ENCODE measurements around the gene CUZD1.

CUZD1 gene

DNA sequence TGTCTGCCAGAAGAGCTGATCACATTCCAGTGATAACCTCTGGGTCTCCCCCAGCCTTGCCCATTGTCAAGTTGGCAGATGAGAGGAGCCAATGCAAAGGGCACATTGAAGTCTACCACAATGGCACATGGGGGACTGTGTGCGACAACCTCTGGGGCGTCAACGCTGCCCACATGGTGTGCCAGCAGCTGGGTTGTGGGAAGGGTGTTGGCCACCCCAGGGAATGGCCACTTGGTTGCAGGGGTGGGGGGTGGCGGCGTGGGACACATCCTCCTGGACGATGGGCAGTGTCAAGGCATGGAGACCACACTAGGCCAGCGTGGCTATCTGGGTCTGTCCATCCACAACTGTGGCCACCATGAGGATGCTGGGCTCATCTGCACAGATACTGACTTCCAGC, 43.4 kb downstream of the CUZD1 start:
- DNase-seq, result no peak

DNA sequence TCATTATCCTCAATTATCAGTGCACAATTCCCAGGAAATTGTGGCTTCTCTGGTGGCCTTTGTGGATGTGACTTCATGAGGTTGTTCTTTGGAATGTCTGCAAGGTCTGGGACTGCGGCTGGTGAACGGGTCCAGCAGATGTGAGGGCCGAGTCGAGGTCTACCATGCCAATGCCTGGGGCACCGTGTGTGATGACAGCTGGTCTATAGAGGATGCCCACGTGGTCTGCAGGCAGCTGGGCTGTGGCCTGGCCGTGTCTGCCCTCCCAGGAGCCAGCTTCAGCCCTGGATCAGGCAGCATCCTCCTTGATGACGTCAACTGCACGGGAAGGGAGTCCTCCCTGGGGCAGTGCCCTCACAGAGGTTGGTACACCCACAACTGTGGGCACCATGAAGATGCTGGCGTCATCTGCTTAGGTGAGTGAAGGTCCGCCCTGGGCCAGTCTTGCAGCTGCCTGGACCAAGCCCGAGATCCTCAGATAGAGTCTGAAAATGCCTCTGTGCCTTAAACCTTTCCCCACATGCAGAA, 46.9 kb downstream of the CUZD1 start:
- no peak for DNase-seq

DNA sequence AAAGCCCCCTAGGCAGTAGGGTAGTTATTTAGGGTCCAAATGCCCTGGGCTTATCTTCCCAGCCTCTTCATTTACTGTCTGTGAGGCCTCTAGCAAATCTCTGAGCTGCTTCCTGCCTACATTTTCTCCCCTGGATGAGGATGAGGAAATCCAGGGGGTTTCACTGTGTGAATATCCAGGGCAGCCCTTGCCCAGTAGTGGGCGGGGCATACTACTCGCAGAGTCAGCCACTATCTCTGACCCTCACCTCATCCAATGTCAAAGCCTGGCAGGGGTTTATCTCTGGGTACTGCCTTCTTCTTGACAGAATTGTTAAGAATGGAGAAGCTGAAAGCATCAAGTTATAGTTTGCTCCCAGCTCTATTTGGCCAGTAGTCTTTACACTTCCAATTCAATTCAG, 48.9 kb downstream of the CUZD1 start:
- no peak for DNase-seq

DNA sequence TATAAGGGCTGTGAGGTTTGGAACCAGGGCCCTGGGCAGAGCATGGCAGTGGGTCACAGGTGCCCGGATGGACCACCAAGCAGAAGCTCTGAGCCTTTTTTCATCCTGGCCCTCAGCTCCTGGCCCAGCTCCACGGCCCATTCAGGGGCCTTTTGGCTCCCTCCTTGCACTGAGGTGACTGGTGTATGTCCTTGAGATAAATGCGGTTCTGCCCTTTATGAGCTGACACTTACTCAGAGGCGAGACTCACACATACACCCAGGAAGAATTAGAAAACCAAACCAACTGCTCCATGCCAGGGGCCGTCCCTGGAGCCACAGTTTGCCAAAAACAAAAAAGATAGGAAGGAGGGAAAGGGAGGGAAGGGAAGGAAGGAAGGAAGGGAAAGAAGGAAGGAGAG, 49.7 kb downstream of the CUZD1 start:
- no peak for DNase-seq

DNA sequence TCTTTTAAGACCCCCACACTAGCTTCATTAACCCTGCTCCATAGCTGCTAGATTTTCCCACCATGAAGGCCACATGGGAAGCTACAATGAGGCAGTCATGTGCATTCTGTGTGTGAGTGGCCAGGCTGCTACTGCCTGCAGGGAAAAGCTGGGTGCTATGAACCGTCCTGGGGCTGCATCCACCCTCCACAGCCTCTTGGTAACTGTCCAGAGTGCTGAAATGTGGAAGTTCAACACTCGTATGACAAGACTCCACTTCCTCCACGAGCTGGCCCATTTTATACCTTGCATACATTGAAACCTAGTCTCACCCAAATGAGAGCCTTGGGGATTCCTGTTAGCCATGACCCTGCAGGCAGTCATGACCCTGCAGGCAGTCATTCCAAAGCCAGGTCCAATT, 59.4 kb downstream of the CUZD1 start:
- peak; percentile 5 for DNase-seq

DNA sequence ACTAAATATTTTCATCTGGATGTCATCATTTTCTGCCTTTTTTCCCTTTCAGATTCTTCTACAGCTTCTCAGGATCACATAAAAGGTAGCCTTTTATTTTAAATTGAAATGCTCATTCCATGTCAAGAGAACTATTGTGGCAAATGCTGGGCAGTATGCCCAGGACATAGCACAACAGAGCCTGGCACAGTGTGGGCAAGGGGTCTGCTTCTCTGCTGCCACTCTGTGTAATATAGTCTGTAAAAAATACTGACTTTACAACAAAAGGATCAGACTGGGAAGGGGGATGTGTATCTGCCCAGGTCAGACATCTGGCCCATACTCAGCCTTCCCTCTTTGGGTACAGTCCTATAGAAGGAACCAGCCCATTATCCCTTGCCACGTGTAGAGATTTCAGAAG, 62.7 kb downstream of the CUZD1 start:
- no peak for DNase-seq

All from activated CD4-positive, alpha-beta T cell treated with anti-CD3 and anti-CD28 coated beads, Interleukin-2, amount 50 U/mL, for 16 hours (primary cell).